ENCODE data around the gene TGFBRAP1. TPM values are rescaled to one million over a fixed set of nuclear protein-coding genes. Genes with fewer than 3 reads are reported as not detected.
"Not testable (repeated sequence)": the region's sequence is repeated elsewhere in the genome, so short reads cannot be mapped to it uniquely, and the experiment has no call there.

The TGFBRAP1 gene
- total and polyA plus RNA-seq, 3 experiments from 2014 or later: 30.8 to 32.1 (median 30.8) TPM

DNA sequence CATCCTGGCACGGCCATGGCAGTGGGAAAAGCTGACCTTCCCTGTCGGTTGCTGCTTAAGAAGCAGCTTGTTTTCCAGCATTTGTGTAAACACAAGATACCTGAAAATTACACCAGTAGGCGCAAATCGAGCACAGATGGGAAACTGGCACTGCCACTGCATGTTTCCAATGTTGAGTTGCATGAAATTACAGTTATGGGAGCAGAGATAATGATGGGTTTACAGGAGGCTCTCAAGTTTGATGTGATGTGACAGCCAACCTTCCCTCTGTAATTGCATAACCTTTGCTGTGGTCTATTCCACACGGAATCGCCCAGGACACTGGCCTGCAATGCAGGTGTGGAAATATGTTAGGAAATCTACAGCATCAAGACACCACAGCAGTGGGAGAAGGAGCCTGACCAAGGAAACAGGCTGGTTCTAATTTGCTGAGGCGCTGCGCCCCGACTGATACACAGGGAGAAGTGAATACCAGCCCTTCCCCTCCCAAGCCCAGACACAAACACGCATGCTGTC is 70.6 kb downstream of the TGFBRAP1 start:
- no peak overlapping the region for H3K27ac Mint-ChIP-seq
- no peaks in the 10 kb centered on the region for H3K4me1 Mint-ChIP-seq
- POLR2A ChIA-PET: no interaction called here
- Histone ChIP-seq H3K4me3 (ENCODE audit: low read length) (no peak overlapping the region), H3K27me3 (ENCODE audit: insufficient read depth, low read length, poor library complexity, severe bottlenecking) (no peaks in the 10 kb centered on the region), H3K4me1 (ENCODE audit: insufficient read depth, low read length) (no peaks in the 10 kb centered on the region), H3K27ac (ENCODE audit: low read depth, low read length) (no peak overlapping the region), H3K9me3 (ENCODE audit: low read length) (no peaks in the 10 kb centered on the region), H3K36me3 (ENCODE audit: insufficient read depth, low read length) (no peaks in the 10 kb centered on the region)
- DNase-seq: no peak
- H3K4me3 Mint-ChIP-seq: no peak overlapping the region
- CTCF ChIA-PET: no interaction called here
- no peaks in the 10 kb centered on the region for H3K27me3 Mint-ChIP-seq
- no peaks in the 10 kb centered on the region for H3K9me3 Mint-ChIP-seq
- H3K36me3 Mint-ChIP-seq: peaks cover 0 to 10% (median 6%) of the 10 kb centered on the region in 3 donors

- Mint-ChIP-seq H3K4me3 (no peak overlapping the region), H3K9me3 (no peaks in the 10 kb centered on the region), H3K27ac (no peak overlapping the region), H3K36me3 (peaks cover 0 to 6% (median 4%) of the 10 kb centered on the region in 3 donors), H3K27me3 (no peaks in the 10 kb centered on the region), H3K4me1 (no peaks in the 10 kb centered on the region)
- DNase-seq: no peak
- Histone ChIP-seq H3K27ac (ENCODE audit: low read depth, low read length) (no peak overlapping the region), H3K9me3 (ENCODE audit: low read length) (no peaks in the 10 kb centered on the region), H3K27me3 (ENCODE audit: insufficient read depth, low read length, poor library complexity, severe bottlenecking) (no peaks in the 10 kb centered on the region), H3K36me3 (ENCODE audit: insufficient read depth, low read length) (no peaks in the 10 kb centered on the region), H3K4me3 (ENCODE audit: low read length) (no peak overlapping the region), H3K4me1 (ENCODE audit: insufficient read depth, low read length) (no peaks in the 10 kb centered on the region)
- ChIA-PET CTCF (no interaction called here), POLR2A (no interaction called here)
Measured at GRCh38 chr2:105257981-105258380, 71.6 kb downstream of the TGFBRAP1 start.

GRCh38 chr2:105256431-105257047 is 73.0 kb downstream of the TGFBRAP1 start:
- Mint-ChIP-seq H3K4me3 (no peak overlapping the region), H3K36me3 (no peaks in the 10 kb centered on the region), H3K4me1 (no peaks in the 10 kb centered on the region), H3K27me3 (no peaks in the 10 kb centered on the region), H3K9me3 (no peaks in the 10 kb centered on the region), H3K27ac (peak overlapping the region in 1 of 8 donors; percentile 73)
- POLR2A ChIA-PET: no interaction called here
- DNase-seq: no peak
- Histone ChIP-seq H3K4me3 (ENCODE audit: low read length) (no peak overlapping the region), H3K4me1 (ENCODE audit: insufficient read depth, low read length) (no peaks in the 10 kb centered on the region), H3K36me3 (ENCODE audit: insufficient read depth, low read length) (no peaks in the 10 kb centered on the region), H3K27me3 (ENCODE audit: insufficient read depth, low read length, poor library complexity, severe bottlenecking) (no peaks in the 10 kb centered on the region), H3K27ac (ENCODE audit: low read depth, low read length) (no peak overlapping the region), H3K9me3 (ENCODE audit: low read length) (no peaks in the 10 kb centered on the region)
- CTCF ChIA-PET: no interaction called here

DNA sequence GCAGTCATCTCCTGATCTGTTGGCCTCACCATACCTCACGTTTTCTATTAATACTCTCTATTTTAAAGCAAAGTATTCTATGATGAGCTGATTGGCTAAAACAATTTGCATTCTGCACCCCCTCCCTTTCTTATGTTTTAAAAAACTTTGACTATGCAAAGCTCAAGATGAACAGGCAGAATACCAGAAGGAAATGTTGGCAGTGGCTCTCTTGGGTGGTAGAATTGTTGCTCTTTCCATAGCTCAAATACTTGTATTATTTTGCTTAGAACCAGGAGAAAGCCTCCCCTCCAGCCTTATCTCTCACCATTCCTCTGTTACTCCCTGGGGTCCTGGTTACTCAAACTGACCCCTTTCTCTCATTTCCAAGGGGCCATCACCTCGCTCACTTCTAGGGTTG is 73.6 kb downstream of the TGFBRAP1 start:
- DNase-seq: no peak
- H3K27ac Mint-ChIP-seq: peak overlapping the region in 1 of 8 donors; percentile 73
- no peaks in the 10 kb centered on the region for H3K9me3 Mint-ChIP-seq
- H3K36me3 Mint-ChIP-seq: no peaks in the 10 kb centered on the region
- POLR2A ChIA-PET: no interaction called here
- no peaks in the 10 kb centered on the region for H3K4me1 ChIP-seq (ENCODE audit: insufficient read depth, low read length)
- no peaks in the 10 kb centered on the region for H3K36me3 ChIP-seq (ENCODE audit: insufficient read depth, low read length)
- no peak overlapping the region for H3K4me3 ChIP-seq (ENCODE audit: low read length)
- H3K27me3 Mint-ChIP-seq: no peaks in the 10 kb centered on the region
- no peaks in the 10 kb centered on the region for H3K4me1 Mint-ChIP-seq
- H3K4me3 Mint-ChIP-seq: no peak overlapping the region
- H3K27me3 ChIP-seq (ENCODE audit: insufficient read depth, low read length, poor library complexity, severe bottlenecking): no peaks in the 10 kb centered on the region
- no peaks in the 10 kb centered on the region for H3K9me3 ChIP-seq (ENCODE audit: low read length)
- H3K27ac ChIP-seq (ENCODE audit: low read depth, low read length): no peak overlapping the region
- CTCF ChIA-PET: no interaction called here

DNA sequence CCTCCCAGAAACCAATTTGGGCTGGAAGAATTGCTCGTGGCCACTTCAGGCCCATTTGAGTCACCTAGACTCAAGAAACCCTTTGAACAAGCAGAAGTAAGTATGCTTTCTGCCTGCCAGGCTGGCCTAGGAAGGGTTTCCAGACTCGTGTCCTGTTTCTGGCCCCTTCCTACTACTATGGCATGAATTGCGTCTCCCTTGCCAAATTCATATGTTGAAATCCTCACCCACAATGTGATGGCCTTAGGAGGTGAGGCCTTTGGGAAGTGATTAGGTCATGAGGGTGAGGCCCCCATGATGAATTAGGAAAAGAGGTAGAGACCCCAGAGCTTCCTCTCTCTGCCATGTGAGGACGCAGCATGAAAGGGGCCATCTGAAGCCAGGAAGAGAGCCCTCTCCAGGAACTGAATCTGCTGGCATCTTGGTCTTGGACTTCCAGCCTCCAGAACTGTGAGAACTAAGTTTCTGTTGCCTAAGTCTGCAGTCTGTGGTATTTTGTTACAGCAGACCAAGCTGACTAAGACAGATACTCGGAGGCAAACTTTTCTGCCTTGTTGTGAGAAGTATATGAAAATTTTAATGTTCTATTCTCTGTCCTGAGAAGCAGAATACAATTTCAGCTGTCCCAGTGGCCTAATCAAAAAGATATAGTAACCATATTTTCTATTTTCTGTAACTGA is 74.9 kb downstream of the TGFBRAP1 start:
- ChIA-PET POLR2A (no interaction called here), CTCF (no interaction called here)
- Histone ChIP-seq H3K9me3 (ENCODE audit: low read length) (no peaks in the 10 kb centered on the region), H3K36me3 (ENCODE audit: insufficient read depth, low read length) (no peaks in the 10 kb centered on the region), H3K27ac (ENCODE audit: low read depth, low read length) (no peak overlapping the region), H3K4me3 (ENCODE audit: low read length) (no peak overlapping the region), H3K27me3 (ENCODE audit: insufficient read depth, low read length, poor library complexity, severe bottlenecking) (no peaks in the 10 kb centered on the region), H3K4me1 (ENCODE audit: insufficient read depth, low read length) (no peaks in the 10 kb centered on the region)
- no peaks in the 10 kb centered on the region for H3K4me1 Mint-ChIP-seq
- no peak overlapping the region for H3K27ac Mint-ChIP-seq
- peaks cover 0 to 2% (median 0%) of the 10 kb centered on the region in 5 donors for H3K9me3 Mint-ChIP-seq
- peaks cover 0 to 4% (median 1%) of the 10 kb centered on the region in 3 donors for H3K36me3 Mint-ChIP-seq
- H3K27me3 Mint-ChIP-seq: no peaks in the 10 kb centered on the region
- DNase-seq: no peak
- H3K4me3 Mint-ChIP-seq: no peak overlapping the region

GRCh38 chr2:105252271-105252670 is 77.3 kb downstream of the TGFBRAP1 start:
- Mint-ChIP-seq H3K36me3 (peaks cover 0 to 6% (median 5%) of the 10 kb centered on the region in 3 donors), H3K4me1 (no peaks in the 10 kb centered on the region), H3K27ac (no peak overlapping the region), H3K27me3 (no peaks in the 10 kb centered on the region), H3K4me3 (no peak overlapping the region), H3K9me3 (peaks cover 0 to 2% (median 0%) of the 10 kb centered on the region in 5 donors)
- no peaks in the 10 kb centered on the region for H3K9me3 ChIP-seq (ENCODE audit: low read length)
- ChIA-PET CTCF (no interaction called here), POLR2A (no interaction called here)
- H3K27ac ChIP-seq (ENCODE audit: low read depth, low read length): no peak overlapping the region
- H3K36me3 ChIP-seq (ENCODE audit: insufficient read depth, low read length): no peaks in the 10 kb centered on the region
- no peak for DNase-seq
- no peak overlapping the region for H3K4me3 ChIP-seq (ENCODE audit: low read length)
- H3K4me1 ChIP-seq (ENCODE audit: insufficient read depth, low read length): no peaks in the 10 kb centered on the region
- no peaks in the 10 kb centered on the region for H3K27me3 ChIP-seq (ENCODE audit: insufficient read depth, low read length, poor library complexity, severe bottlenecking)

DNA sequence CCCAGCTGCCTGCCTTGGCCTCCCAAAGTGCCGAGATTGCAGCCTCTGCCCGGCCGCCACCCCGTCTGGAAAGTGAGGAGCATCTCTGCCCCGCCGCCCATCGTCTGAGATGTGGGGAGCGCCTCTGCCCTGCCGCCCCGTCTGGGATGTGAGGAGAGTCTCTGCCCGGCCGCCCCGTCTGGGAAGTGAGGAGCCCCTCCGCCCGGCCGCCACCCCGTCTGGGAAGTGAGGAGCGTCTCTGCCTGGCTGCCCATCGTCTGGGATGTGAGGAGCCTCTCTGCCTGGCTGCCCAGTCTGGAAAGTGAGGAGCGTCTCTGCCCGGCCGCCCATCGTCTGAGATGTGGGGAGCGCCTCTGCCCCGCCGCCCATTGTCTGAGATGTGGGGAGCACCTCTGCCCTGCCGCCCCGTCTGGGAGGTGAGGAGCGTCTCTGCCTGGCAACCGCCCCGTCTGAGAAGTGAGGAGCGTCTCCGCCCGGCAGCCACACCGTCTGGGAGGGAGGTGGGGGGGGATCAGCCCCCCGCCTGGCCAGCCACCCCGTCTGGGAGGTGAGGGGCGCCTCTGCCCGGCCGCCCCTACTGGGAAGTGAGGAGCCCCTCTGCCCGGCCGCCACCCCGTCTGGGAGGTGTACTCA is 78.4 kb downstream of the TGFBRAP1 start:
- H3K4me1 ChIP-seq (ENCODE audit: insufficient read depth, low read length); H3K27ac ChIP-seq (ENCODE audit: low read depth, low read length); H3K9me3 ChIP-seq (ENCODE audit: low read length); H3K4me3 ChIP-seq (ENCODE audit: low read length); H3K36me3 Mint-ChIP-seq; DNase-seq; CTCF ChIA-PET; H3K4me3 Mint-ChIP-seq; H3K27me3 ChIP-seq (ENCODE audit: insufficient read depth, low read length, poor library complexity, severe bottlenecking); H3K27ac Mint-ChIP-seq; H3K27me3 Mint-ChIP-seq; H3K9me3 Mint-ChIP-seq; POLR2A ChIA-PET; H3K36me3 ChIP-seq (ENCODE audit: insufficient read depth, low read length); H3K4me1 Mint-ChIP-seq: not testable (repeated sequence)

DNA sequence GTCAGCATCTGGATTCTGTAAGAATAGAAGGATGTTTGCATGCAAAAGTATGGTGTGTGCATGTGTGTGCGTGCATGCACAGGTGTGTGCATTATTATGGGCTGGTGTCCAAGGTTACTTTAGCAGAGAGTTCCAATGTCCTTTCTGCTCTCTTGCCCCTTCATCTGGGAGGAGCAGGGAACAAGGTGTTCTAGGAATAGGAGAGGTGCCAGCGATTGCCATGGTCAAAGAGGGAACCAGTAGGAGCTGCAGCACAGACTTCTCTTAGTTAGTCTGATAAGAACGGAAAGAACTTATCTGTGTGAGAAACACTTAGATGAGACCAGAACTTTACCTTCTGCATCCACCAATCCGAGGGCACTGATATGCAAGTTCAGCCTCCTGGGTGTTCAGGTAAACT is 79.6 kb downstream of the TGFBRAP1 start:
- no peaks in the 10 kb centered on the region for H3K4me1 ChIP-seq (ENCODE audit: insufficient read depth, low read length)
- H3K4me1 Mint-ChIP-seq: no peaks in the 10 kb centered on the region
- H3K36me3 Mint-ChIP-seq: peaks cover 0 to 6% (median 5%) of the 10 kb centered on the region in 3 donors
- H3K27me3 ChIP-seq (ENCODE audit: insufficient read depth, low read length, poor library complexity, severe bottlenecking): no peaks in the 10 kb centered on the region
- H3K36me3 ChIP-seq (ENCODE audit: insufficient read depth, low read length): no peaks in the 10 kb centered on the region
- no peak for DNase-seq
- ChIA-PET POLR2A (no interaction called here), CTCF (no interaction called here)
- peaks cover 0 to 2% (median 0%) of the 10 kb centered on the region in 5 donors for H3K9me3 Mint-ChIP-seq
- no peaks in the 10 kb centered on the region for H3K27me3 Mint-ChIP-seq
- H3K9me3 ChIP-seq (ENCODE audit: low read length): no peaks in the 10 kb centered on the region
- no peak overlapping the region for H3K4me3 ChIP-seq (ENCODE audit: low read length)
- no peak overlapping the region for H3K4me3 Mint-ChIP-seq
- no peak overlapping the region for H3K27ac Mint-ChIP-seq
- no peak overlapping the region for H3K27ac ChIP-seq (ENCODE audit: low read depth, low read length)

All from CD8-positive, alpha-beta memory T cell (primary cell).